ENCODE results near the gene WRAP53. TPM values are rescaled to one million over a fixed set of nuclear protein-coding genes. Genes with fewer than 3 reads are reported as not detected.

WRAP53 gene
- total and polyA plus RNA-seq, 4 donors: 1.8 to 3.3 (median 2.6) TPM

- H3K9ac ChIP-seq (ENCODE audit: low read depth in 1 of 2, low read length in 2 of 2): no peak overlapping the region
- WGBS: 80% methylated on average over 4 of the region's 4 CpGs
- no peak overlapping the region for H3K4me3 ChIP-seq (ENCODE audit: low read depth in 1 of 3, low read length in 3 of 3)
- peaks cover 0 to 4% (median 0%) of the 10 kb centered on the region in 4 donors for H3K27me3 ChIP-seq (ENCODE audit: control insufficient read depth in 4 of 4, insufficient read depth in 4 of 4, low read length in 3 of 4)
- H3K4me1 ChIP-seq (ENCODE audit: control insufficient read depth in 4 of 4, insufficient read depth in 4 of 4, low read length in 3 of 4): no peaks in the 10 kb centered on the region
- no peaks in the 10 kb centered on the region for H3K9me3 ChIP-seq (ENCODE audit: control insufficient read depth in 4 of 4, low read length in 3 of 4)
- H3K27ac ChIP-seq (ENCODE audit: low read depth in 1 of 2, low read length in 2 of 2): no peak overlapping the region
- no peaks in the 10 kb centered on the region for H3K36me3 ChIP-seq (ENCODE audit: control insufficient read depth in 4 of 4, insufficient read depth in 3 of 4, low read depth in 1 of 4, low read length in 3 of 4)
- no peak for DNase-seq (ENCODE audit: low spot score)
- no peak for TF ChIP-seq ZBTB33 (IDR thresholded peaks at IDR 0.05)
- TF ChIP-seq TAF1 (conservative IDR thresholded peaks at IDR 0.05): no peak
- no peak for TF ChIP-seq RAD21 (IDR thresholded peaks at IDR 0.05)
- TF ChIP-seq GABPA (IDR thresholded peaks at IDR 0.05 in 1 of 2, conservative IDR thresholded peaks at IDR 0.05 in 1 of 2): no peak
- no peak for TF ChIP-seq FOXA1 (IDR thresholded peaks at IDR 0.05)
Observed at GRCh38 chr17:7750321-7750821, 62.1 kb downstream of the WRAP53 start.

Other genes starting within 250 kb of the WRAP53 start
- gene FGF11, start 249.0 kb upstream of the WRAP53 start, total RNA-seq: under 1 TPM; 0.19 to 0.25 TPM
- under 1 TPM; 0.17 to 0.21 TPM for gene FGF11, start 249.0 kb upstream of the WRAP53 start, polyA plus RNA-seq
- 1 to 10 TPM; 4.2 to 7.4 TPM for gene CHRNB1, start 243.4 kb upstream of the WRAP53 start, total RNA-seq
- 10 to 100 TPM in 1 of 2 donors, 1 to 10 TPM in 1; 7.0 to 11.5 TPM for gene CHRNB1, start 243.4 kb upstream of the WRAP53 start, polyA plus RNA-seq
- gene ZBTB4, start 208.8 kb upstream of the WRAP53 start, total RNA-seq: 1 to 10 TPM; 4.6 to 6.0 TPM
- 1 to 10 TPM; 1.5 to 5.7 TPM for gene ZBTB4, start 208.8 kb upstream of the WRAP53 start, polyA plus RNA-seq
- gene SLC35G6, start 207.0 kb upstream of the WRAP53 start, total RNA-seq: not detected
- gene SLC35G6, start 207.0 kb upstream of the WRAP53 start, polyA plus RNA-seq: not detected
- 10 to 100 TPM; 53.5 to 54.4 TPM for gene POLR2A, start 204.1 kb upstream of the WRAP53 start, total RNA-seq
- gene POLR2A, start 204.1 kb upstream of the WRAP53 start, polyA plus RNA-seq: 10 to 100 TPM; 13.3 to 16.2 TPM
- gene TNFSF12, start 139.4 kb upstream of the WRAP53 start, total RNA-seq: 1 to 10 TPM; 4.2 to 5.7 TPM
- gene TNFSF12, start 139.4 kb upstream of the WRAP53 start, polyA plus RNA-seq: 10 to 100 TPM in 1 of 2 donors, 1 to 10 TPM in 1; 5.2 to 13.1 TPM
- 1 to 10 TPM; 1.4 to 4.6 TPM for gene TNFSF13, start 129.7 kb upstream of the WRAP53 start, total RNA-seq
- gene TNFSF13, start 129.7 kb upstream of the WRAP53 start, polyA plus RNA-seq: 1 to 10 TPM; 4.4 to 9.3 TPM
- 10 to 100 TPM; 21.3 to 29.2 TPM for gene SENP3, start 126.6 kb upstream of the WRAP53 start, total RNA-seq
- gene SENP3, start 126.6 kb upstream of the WRAP53 start, polyA plus RNA-seq: 10 to 100 TPM in 1 of 2 donors, 1 to 10 TPM in 1; 4.9 to 18.2 TPM
- 10 to 100 TPM; 15.8 to 50.4 TPM for gene CD68, start 108.8 kb upstream of the WRAP53 start, total RNA-seq
- gene CD68, start 108.8 kb upstream of the WRAP53 start, polyA plus RNA-seq: 10 to 100 TPM; 14.2 to 88.6 TPM
- gene MPDU1, start 104.6 kb upstream of the WRAP53 start, total RNA-seq: 100 to 1,000 TPM in 1 of 2 donors, 10 to 100 TPM in 1; 71.6 to 111 TPM
- 100 to 1,000 TPM in 1 of 2 donors, 10 to 100 TPM in 1; 55.3 to 136 TPM for gene MPDU1, start 104.6 kb upstream of the WRAP53 start, polyA plus RNA-seq
- gene SOX15, start 98.4 kb upstream of the WRAP53 start, total RNA-seq: under 1 TPM in 1 of 2 donors, not detected in 1; 0.17 TPM
- under 1 TPM; 0.06 to 0.33 TPM for gene SOX15, start 98.4 kb upstream of the WRAP53 start, polyA plus RNA-seq
- 10 to 100 TPM; 12.4 to 18.3 TPM for gene FXR2, start 73.6 kb upstream of the WRAP53 start, total RNA-seq
- 10 to 100 TPM in 1 of 2 donors, 1 to 10 TPM in 1; 6.8 to 17.2 TPM for gene FXR2, start 73.6 kb upstream of the WRAP53 start, polyA plus RNA-seq
- gene SAT2, start 60.7 kb upstream of the WRAP53 start, total RNA-seq: 10 to 100 TPM; 25.9 to 53.8 TPM
- 100 to 1,000 TPM; 158 to 181 TPM for gene SAT2, start 60.7 kb upstream of the WRAP53 start, polyA plus RNA-seq
- gene SHBG, start 58.3 kb upstream of the WRAP53 start, total RNA-seq: 10 to 100 TPM in 1 of 2 donors, 1 to 10 TPM in 1; 3.5 to 15.3 TPM
- 10 to 100 TPM; 29.0 to 61.6 TPM for gene SHBG, start 58.3 kb upstream of the WRAP53 start, polyA plus RNA-seq
- 1 to 10 TPM in 1 of 2 donors, under 1 TPM in 1; 0.33 to 8.3 TPM for gene ATP1B2, start 37.6 kb upstream of the WRAP53 start, total RNA-seq
- 1 to 10 TPM in 1 of 2 donors, under 1 TPM in 1; 0.53 to 3.4 TPM for gene ATP1B2, start 37.6 kb upstream of the WRAP53 start, polyA plus RNA-seq
- gene TP53, start 987 bp upstream of the WRAP53 start, total RNA-seq: 10 to 100 TPM; 12.3 to 18.4 TPM
- gene TP53, start 987 bp upstream of the WRAP53 start, polyA plus RNA-seq: 10 to 100 TPM in 1 of 2 donors, 1 to 10 TPM in 1; 8.3 to 13.0 TPM
- gene EFNB3, start 16.7 kb downstream of the WRAP53 start, total RNA-seq: under 1 TPM; 0.33 to 0.50 TPM
- gene EFNB3, start 16.7 kb downstream of the WRAP53 start, polyA plus RNA-seq: under 1 TPM; 0.19 to 0.80 TPM
- under 1 TPM; under 0.01 to 0.25 TPM for gene DNAH2, start 29.3 kb downstream of the WRAP53 start, total RNA-seq
- under 1 TPM; 0.03 to 0.07 TPM for gene DNAH2, start 29.3 kb downstream of the WRAP53 start, polyA plus RNA-seq
- 10 to 100 TPM in 1 of 2 donors, 1 to 10 TPM in 1; 3.5 to 11.5 TPM for gene KDM6B, start 145.7 kb downstream of the WRAP53 start, total RNA-seq
- 1 to 10 TPM; 2.5 to 3.2 TPM for gene KDM6B, start 145.7 kb downstream of the WRAP53 start, polyA plus RNA-seq
- 1 to 10 TPM in 1 of 2 donors, under 1 TPM in 1; 0.65 to 4.0 TPM for gene TMEM88, start 166.6 kb downstream of the WRAP53 start, total RNA-seq
- gene TMEM88, start 166.6 kb downstream of the WRAP53 start, polyA plus RNA-seq: 1 to 10 TPM; 3.3 to 4.6 TPM
- gene NAA38, start 169.1 kb downstream of the WRAP53 start, total RNA-seq: 10 to 100 TPM; 24.3 to 72.0 TPM
- 100 to 1,000 TPM in 1 of 2 donors, 10 to 100 TPM in 1; 41.6 to 118 TPM for gene NAA38, start 169.1 kb downstream of the WRAP53 start, polyA plus RNA-seq
- gene CYB5D1, start 169.5 kb downstream of the WRAP53 start, total RNA-seq: 10 to 100 TPM in 1 of 2 donors, 1 to 10 TPM in 1; 4.4 to 12.0 TPM
- 1 to 10 TPM; 2.5 to 8.8 TPM for gene CYB5D1, start 169.5 kb downstream of the WRAP53 start, polyA plus RNA-seq
- gene CHD3, start 200.3 kb downstream of the WRAP53 start, total RNA-seq: 10 to 100 TPM; 11.0 to 14.4 TPM
- 1 to 10 TPM; 1.9 to 3.4 TPM for gene CHD3, start 200.3 kb downstream of the WRAP53 start, polyA plus RNA-seq
- gene RNF227, start 227.8 kb downstream of the WRAP53 start, total RNA-seq: 1 to 10 TPM in 1 of 2 donors, under 1 TPM in 1; 0.33 to 1.4 TPM
- under 1 TPM; 0.17 to 0.31 TPM for gene RNF227, start 227.8 kb downstream of the WRAP53 start, polyA plus RNA-seq
- under 1 TPM; 0.23 to 0.67 TPM for gene KCNAB3, start 241.4 kb downstream of the WRAP53 start, total RNA-seq
- gene KCNAB3, start 241.4 kb downstream of the WRAP53 start, polyA plus RNA-seq: under 1 TPM; 0.42 to 0.43 TPM
- gene TRAPPC1, start 243.5 kb downstream of the WRAP53 start, total RNA-seq: 10 to 100 TPM; 15.9 to 18.4 TPM
- gene TRAPPC1, start 243.5 kb downstream of the WRAP53 start, polyA plus RNA-seq: 10 to 100 TPM; 95.9 to 96.9 TPM
- 10 to 100 TPM; 10.5 to 12.0 TPM for gene CNTROB, start 243.7 kb downstream of the WRAP53 start, total RNA-seq
- 1 to 10 TPM; 2.2 to 6.7 TPM for gene CNTROB, start 243.7 kb downstream of the WRAP53 start, polyA plus RNA-seq

Data from liver (tissue), 9 donors.